ENCODE data around the gene FER.
"Not testable (repeated sequence)": the region's sequence is repeated elsewhere in the genome, so short reads cannot be mapped to it uniquely, and the experiment has no call there.

The FER gene

GRCh38 chr5:108957333-108957732 lies 209.6 kb downstream of the FER start:
- DNase-seq (ENCODE audit: low read depth): no peak

GRCh38 chr5:108966910-108967309 lies 219.2 kb downstream of the FER start:
- no peak for DNase-seq (ENCODE audit: low read depth)

- DNase-seq (ENCODE audit: low read depth): no peak
Measured at GRCh38 chr5:108974594-108974993, 226.9 kb downstream of the FER start.

DNA sequence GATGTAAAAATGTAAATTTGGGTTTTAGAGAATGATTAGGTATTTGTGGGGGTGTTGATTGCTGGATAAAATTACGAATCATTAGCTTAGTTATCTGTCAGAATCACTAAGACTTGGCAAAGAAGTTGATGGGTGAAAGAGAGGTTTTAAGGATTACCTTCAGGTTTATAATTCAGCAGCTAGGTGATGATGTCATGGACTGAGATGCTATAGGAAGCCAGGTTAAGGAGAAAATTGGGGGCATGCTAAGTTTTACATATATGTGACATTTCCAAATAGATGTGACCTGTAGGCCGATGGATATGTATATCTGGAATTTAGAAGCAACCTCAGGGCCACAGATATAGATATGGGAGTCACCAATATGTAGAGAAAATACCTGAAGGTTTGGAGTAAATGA lies 228.0 kb downstream of the FER start:
- DNase-seq (ENCODE audit: low read depth): no peak

DNA sequence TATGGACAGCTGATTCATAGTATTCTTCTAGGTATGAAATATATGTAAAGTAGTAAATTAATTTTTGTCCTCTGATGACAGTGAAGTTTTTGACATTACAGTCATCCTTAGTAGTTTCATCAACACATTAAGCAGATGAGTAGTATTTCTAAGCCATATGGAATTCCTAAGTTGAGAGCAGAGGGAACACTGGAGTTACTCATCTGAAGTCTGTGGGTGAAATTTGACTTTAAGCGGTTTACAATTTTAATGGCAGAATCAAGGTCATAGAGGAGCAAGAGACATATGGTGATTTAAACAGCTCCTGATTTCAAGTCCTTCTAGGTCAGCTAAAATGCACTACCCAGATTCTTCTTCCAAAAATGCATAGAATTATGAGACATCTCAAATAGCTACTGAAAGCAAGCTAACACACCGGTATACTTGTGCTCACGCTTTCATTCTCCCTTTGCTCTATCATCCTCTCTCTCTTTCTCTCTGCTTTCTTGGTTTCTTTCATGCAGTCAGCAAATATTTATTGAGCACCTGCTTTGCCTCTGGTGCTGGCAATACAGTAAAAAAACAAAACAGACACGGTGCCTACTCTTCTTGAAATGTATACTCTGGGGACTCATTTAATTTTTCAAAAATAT lies 235.9 kb downstream of the FER start:
- no peak for DNase-seq (ENCODE audit: low read depth)

DNA sequence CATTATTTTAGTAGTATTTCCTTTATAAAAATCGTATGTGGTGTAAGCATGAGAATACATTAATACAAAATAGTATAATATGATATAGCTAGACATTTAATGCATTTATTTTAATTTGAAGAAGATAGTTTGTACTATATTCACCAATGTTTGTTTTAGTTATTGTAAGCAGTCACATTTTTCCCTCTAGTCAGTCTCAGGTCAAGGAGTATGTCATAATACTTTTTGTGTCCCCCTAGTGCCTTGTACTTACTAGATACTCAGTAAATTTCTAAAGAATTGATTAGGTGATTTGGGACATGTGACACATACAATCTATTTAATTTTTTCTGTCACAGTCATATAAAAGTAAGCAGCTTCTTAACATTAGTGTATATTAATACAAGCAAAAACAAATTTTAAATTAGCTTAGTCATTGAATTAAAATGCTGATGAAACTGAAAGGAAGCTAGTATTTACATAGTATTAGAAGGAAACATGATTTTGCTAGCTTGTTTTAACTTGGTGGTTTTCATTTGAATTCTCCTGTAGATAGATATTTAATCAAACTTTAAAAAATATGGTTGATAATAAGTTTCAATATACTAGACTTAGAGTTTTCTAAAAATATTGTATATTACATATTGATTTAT lies 242.2 kb downstream of the FER start:
- no peak for DNase-seq (ENCODE audit: low read depth)

- DNase-seq (ENCODE audit: low read depth): not testable (repeated sequence)
Measured at GRCh38 chr5:108992396-108993085, 244.8 kb downstream of the FER start.

- not testable (repeated sequence) for DNase-seq (ENCODE audit: low read depth)
Measured at GRCh38 chr5:108993440-108993839, 245.7 kb downstream of the FER start.

- DNase-seq (ENCODE audit: low read depth): no peak
Measured at GRCh38 chr5:108997720-108998119, 250.0 kb downstream of the FER start.

- DNase-seq (ENCODE audit: low read depth): no peak
Measured at GRCh38 chr5:108998216-108998615, 250.5 kb downstream of the FER start.

GRCh38 chr5:109003928-109004327 lies 256.2 kb downstream of the FER start:
- DNase-seq (ENCODE audit: low read depth): no peak

DNA sequence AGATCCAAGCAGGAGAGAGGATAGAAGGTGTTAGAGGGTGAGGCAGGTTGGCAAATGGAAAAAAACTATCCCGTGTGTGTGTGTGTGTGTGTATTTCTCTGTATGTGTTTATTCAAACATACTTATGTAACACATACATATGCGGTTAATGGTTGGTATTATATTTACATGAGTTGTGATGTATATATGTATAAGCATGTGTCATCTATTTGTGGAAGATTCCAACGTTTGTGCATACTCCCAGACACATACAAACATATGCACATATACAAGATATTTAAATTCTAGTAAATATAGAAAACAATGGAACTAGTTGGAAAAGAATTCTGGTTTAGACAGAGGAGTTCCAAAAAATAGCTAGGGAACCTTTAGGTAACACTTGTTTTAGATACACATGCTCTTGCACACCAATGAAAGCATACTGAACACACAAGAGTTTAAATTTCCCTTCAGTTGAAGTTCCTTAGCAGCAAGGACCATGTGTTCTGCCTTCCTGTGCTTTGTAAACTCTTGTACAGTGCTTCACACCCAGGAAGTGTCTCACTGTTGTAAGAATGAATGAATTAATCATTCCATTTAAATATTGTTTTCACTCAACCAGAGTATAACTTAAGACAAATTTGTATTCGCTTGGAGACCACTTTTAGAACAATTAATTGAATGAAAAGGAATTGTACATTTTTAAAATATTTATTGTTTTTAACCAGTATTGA lies 257.8 kb downstream of the FER start:
- no peak for DNase-seq (ENCODE audit: low read depth)

GRCh38 chr5:109006129-109006528 lies 258.4 kb downstream of the FER start:
- no peak for DNase-seq (ENCODE audit: low read depth)

GRCh38 chr5:109016300-109016699 lies 268.6 kb downstream of the FER start:
- no peak for DNase-seq (ENCODE audit: low read depth)

GRCh38 chr5:109022056-109022455 lies 274.4 kb downstream of the FER start:
- no peak for DNase-seq (ENCODE audit: low read depth)

DNA sequence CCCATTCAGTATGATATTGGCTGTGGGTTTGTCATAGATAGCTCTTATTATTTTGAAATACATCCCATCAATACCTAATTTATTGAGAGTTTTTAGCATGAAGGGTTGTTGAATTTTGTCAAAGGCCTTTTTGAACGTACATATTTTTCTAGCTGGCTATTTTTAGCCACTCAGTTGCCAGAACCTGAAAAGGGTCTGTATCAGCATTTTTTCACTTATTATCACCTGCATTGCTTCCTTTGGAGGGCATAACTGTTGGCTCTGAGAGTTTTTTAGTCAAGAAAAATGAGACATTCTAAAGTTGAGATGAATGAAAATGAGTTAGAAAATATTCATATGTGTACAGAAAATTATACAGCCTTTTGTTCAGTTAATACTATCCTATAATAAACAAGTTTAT lies 278.0 kb downstream of the FER start:
- DNase-seq (ENCODE audit: low read depth): not testable (repeated sequence)

- no peak for DNase-seq (ENCODE audit: low read depth)
Measured at GRCh38 chr5:109027983-109028607, 280.4 kb downstream of the FER start.

- DNase-seq (ENCODE audit: low read depth): no peak
Measured at GRCh38 chr5:109028608-109029299, 281.1 kb downstream of the FER start.

DNA sequence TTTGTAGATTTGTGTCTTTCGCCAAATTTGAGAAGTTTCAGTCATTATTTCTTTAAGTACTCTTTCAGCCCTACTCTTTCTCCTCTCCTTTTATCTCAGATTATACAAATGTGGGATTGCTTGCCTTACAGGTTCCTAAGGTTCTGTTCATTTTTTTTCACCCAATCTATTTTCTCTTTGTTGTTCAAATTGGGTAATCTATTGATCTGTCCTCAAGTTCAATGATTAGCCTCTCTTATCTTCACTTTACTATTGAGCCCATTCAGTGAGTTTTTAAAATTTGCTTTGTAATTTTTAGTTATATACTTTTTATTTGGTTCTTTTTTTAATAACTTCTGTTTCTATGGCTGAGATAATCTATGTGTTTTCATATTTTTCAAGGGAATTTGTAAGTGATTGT lies 282.1 kb downstream of the FER start:
- no peak for DNase-seq (ENCODE audit: low read depth)

DNA sequence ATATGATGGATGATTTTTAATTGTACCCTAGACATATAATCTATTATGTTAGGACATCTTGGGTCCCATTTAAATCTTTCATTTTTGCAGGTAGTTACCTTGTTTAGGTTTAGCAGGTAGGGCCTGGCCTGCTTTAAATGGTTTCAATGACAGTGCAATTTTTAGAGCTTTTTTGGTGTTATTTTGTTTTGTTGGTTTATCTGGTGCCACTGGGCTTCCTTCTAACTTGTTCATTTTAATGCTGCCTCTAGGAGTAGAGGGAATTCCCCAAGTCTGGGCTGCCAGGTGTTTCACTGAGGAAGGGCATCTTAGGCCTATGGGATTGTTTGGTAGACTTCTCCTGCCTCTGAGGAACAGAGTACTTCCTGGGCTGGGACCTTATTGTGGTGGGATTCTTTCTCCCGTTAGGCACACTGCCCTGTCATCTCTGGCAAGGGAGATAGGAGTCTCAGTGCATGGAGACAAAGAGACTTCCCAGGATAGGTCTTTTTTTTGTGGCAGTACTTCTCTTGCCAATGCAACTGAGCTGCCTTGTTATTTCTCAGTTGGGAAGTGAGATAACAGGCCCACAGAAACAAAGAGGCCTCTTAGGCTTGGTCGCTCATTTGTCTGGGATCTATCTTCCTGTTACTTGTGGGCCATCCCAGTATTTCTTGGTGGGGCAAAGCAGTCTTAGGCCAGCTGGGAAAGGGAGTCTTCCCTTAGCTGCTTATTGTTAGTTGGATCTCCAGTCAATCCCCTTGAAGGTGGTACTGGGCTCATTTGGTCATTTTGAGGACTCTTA lies 282.9 kb downstream of the FER start:
- DNase-seq (ENCODE audit: low read depth): no peak

DNA sequence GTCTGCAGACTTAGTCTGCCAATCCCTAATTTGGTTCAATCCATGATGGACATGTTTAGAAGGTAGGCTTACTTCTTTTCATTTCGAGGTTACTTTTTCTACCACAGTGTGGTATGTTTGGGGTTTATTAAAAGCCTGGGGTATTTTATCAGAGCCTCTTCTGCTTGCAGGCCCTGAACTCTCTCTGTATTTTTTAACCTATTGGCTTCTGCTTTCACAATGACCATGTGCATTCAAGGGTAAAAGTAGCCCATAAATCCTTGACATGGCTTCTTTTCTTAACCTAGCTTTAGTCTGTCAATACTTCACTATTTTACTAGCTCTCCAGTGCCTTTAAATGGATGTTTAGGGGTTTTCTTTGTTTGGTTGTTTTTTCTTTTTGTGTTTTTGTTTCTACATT lies 286.6 kb downstream of the FER start:
- DNase-seq (ENCODE audit: low read depth): no peak

Data from stimulated activated CD4-positive, alpha-beta T cell treated with anti-CD3 and anti-CD28 coated beads, Interleukin-2, amount 100 ng/mL, for 4 hours (primary cell).